ENCODE data around the gene BDNF.

BDNF gene

GRCh38 chr11:27705873-27706820, 5.9 kb upstream of the BDNF start:
- no peak for DNase-seq

GRCh38 chr11:27703481-27703880, 3.2 kb upstream of the BDNF start:
- DNase-seq, result no peak

GRCh38 chr11:27702811-27703210, 2.6 kb upstream of the BDNF start:
- DNase-seq, result no peak

GRCh38 chr11:27701355-27702105, 1.3 kb upstream of the BDNF start:
- no peak for DNase-seq

- no peak for DNase-seq
Observed at GRCh38 chr11:27699926-27700350, 317 bp downstream of the BDNF start.

- no peak for DNase-seq
Observed at GRCh38 chr11:27699242-27699925, 871 bp downstream of the BDNF start.

- DNase-seq, result peak; percentile 34
Observed at GRCh38 chr11:27698872-27699241, 1.4 kb downstream of the BDNF start.

GRCh38 chr11:27697679-27698275, 2.5 kb downstream of the BDNF start:
- DNase-seq, result no peak

- no peak for DNase-seq
Observed at GRCh38 chr11:27696961-27697360, 3.3 kb downstream of the BDNF start.

GRCh38 chr11:27696115-27696514, 4.1 kb downstream of the BDNF start:
- no peak for DNase-seq

- no peak for DNase-seq
Observed at GRCh38 chr11:27694992-27695391, 5.3 kb downstream of the BDNF start.

- DNase-seq, result no peak
Observed at GRCh38 chr11:27693398-27693797, 6.9 kb downstream of the BDNF start.

- no peak for DNase-seq
Observed at GRCh38 chr11:27692781-27693180, 7.5 kb downstream of the BDNF start.

- no peak for DNase-seq
Observed at GRCh38 chr11:27688076-27688475, 12.2 kb downstream of the BDNF start.

- no peak for DNase-seq
Observed at GRCh38 chr11:27681664-27682063, 18.6 kb downstream of the BDNF start.

- DNase-seq, result no peak
Observed at GRCh38 chr11:27679136-27680015, 20.9 kb downstream of the BDNF start.

GRCh38 chr11:27678242-27678641, 22.0 kb downstream of the BDNF start:
- DNase-seq, result no peak

GRCh38 chr11:27677108-27677507, 23.1 kb downstream of the BDNF start:
- no peak for DNase-seq

- no peak for DNase-seq
Observed at GRCh38 chr11:27673979-27674663, 26.1 kb downstream of the BDNF start.

- no peak for DNase-seq
Observed at GRCh38 chr11:27672836-27673464, 27.3 kb downstream of the BDNF start.
